Measurements from ENCODE around the gene CAMK1D.

Gene CAMK1D

GRCh38 chr10:12703813-12704212 is 354.5 kb downstream of the CAMK1D start:
- no peak overlapping the region for H3K4me3 ChIP-seq (ENCODE audit: low read depth in 1 of 2, low read length in 2 of 2)
- TF ChIP-seq EZH2 (IDR thresholded peaks at IDR 0.05; ENCODE audit: borderline replicate concordance, low read depth, low read length, severe bottlenecking), result no peak
- TF ChIP-seq, protein P1, sequence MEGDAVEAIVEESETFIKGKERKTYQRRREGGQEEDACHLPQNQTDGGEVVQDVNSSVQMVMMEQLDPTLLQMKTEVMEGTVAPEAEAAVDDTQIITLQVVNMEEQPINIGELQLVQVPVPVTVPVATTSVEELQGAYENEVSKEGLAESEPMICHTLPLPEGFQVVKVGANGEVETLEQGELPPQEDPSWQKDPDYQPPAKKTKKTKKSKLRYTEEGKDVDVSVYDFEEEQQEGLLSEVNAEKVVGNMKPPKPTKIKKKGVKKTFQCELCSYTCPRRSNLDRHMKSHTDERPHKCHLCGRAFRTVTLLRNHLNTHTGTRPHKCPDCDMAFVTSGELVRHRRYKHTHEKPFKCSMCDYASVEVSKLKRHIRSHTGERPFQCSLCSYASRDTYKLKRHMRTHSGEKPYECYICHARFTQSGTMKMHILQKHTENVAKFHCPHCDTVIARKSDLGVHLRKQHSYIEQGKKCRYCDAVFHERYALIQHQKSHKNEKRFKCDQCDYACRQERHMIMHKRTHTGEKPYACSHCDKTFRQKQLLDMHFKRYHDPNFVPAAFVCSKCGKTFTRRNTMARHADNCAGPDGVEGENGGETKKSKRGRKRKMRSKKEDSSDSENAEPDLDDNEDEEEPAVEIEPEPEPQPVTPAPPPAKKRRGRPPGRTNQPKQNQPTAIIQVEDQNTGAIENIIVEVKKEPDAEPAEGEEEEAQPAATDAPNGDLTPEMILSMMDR (IDR thresholded peaks at IDR 0.05; ENCODE audit: borderline replicate concordance, extremely low read depth, low read length, poor library complexity, severe bottlenecking), result no peak
- H3K36me3 ChIP-seq (ENCODE audit: insufficient read depth, low read length), result no peaks in the 10 kb centered on the region
- H3K27me3 ChIP-seq (ENCODE audit: insufficient read depth, low read length, poor library complexity), result no peaks in the 10 kb centered on the region
- no peak overlapping the region for H3K9ac ChIP-seq (ENCODE audit: low read depth, low read length)
- no peak overlapping the region for H3K27ac ChIP-seq (ENCODE audit: low read length)
- no peaks in the 10 kb centered on the region for H4K20me1 ChIP-seq (ENCODE audit: insufficient read depth, low read length)
- H3K4me1 ChIP-seq (ENCODE audit: insufficient read depth, low read length), result peaks cover 1% of the 10 kb centered on the region
- H2AFZ ChIP-seq (ENCODE audit: low read depth, low read length), result no peak overlapping the region
- ATAC-seq (ENCODE audit: insufficient read depth, low read depth) (no peak), DNase-seq (no peak)
- no peaks in the 10 kb centered on the region for H3K9me3 ChIP-seq (ENCODE audit: insufficient read depth, low read length, severe bottlenecking)
- H3K4me2 ChIP-seq (ENCODE audit: insufficient read depth, low read length), result no peak overlapping the region
- no peaks in the 10 kb centered on the region for H3K79me2 ChIP-seq (ENCODE audit: insufficient read depth, low read length)

- Histone ChIP-seq H3K4me3 (ENCODE audit: low read depth in 1 of 2, low read length in 2 of 2) (no peak overlapping the region), H3K9ac (ENCODE audit: low read depth, low read length) (no peak overlapping the region), H3K9me3 (ENCODE audit: insufficient read depth, low read length, severe bottlenecking) (no peaks in the 10 kb centered on the region), H3K27me3 (ENCODE audit: insufficient read depth, low read length, poor library complexity) (no peaks in the 10 kb centered on the region), H3K36me3 (ENCODE audit: insufficient read depth, low read length) (no peaks in the 10 kb centered on the region), H3K4me1 (ENCODE audit: insufficient read depth, low read length) (peaks cover 8% of the 10 kb centered on the region), H3K27ac (ENCODE audit: low read length) (no peak overlapping the region), H3K4me2 (ENCODE audit: insufficient read depth, low read length) (no peak overlapping the region), H4K20me1 (ENCODE audit: insufficient read depth, low read length) (no peaks in the 10 kb centered on the region), H2AFZ (ENCODE audit: low read depth, low read length) (no peak overlapping the region), H3K79me2 (ENCODE audit: insufficient read depth, low read length) (no peaks in the 10 kb centered on the region)
- TF ChIP-seq, protein P1 (IDR thresholded peaks at IDR 0.05; ENCODE audit: borderline replicate concordance, extremely low read depth, low read length, poor library complexity, severe bottlenecking), result no peak
- no peak for ATAC-seq (ENCODE audit: insufficient read depth, low read depth)
- no peak for DNase-seq
Measured at GRCh38 chr10:12704488-12704887, 355.1 kb downstream of the CAMK1D start.

GRCh38 chr10:12705943-12706342 is 356.6 kb downstream of the CAMK1D start:
- DNase-seq, result no peak
- Histone ChIP-seq H4K20me1 (ENCODE audit: insufficient read depth, low read length) (no peaks in the 10 kb centered on the region), H3K9ac (ENCODE audit: low read depth, low read length) (no peak overlapping the region), H3K4me2 (ENCODE audit: insufficient read depth, low read length) (no peak overlapping the region), H3K27me3 (ENCODE audit: insufficient read depth, low read length, poor library complexity) (no peaks in the 10 kb centered on the region), H2AFZ (ENCODE audit: low read depth, low read length) (no peak overlapping the region), H3K79me2 (ENCODE audit: insufficient read depth, low read length) (no peaks in the 10 kb centered on the region), H3K4me1 (ENCODE audit: insufficient read depth, low read length) (peaks cover 17% of the 10 kb centered on the region), H3K36me3 (ENCODE audit: insufficient read depth, low read length) (no peaks in the 10 kb centered on the region), H3K4me3 (ENCODE audit: low read depth in 1 of 2, low read length in 2 of 2) (no peak overlapping the region), H3K27ac (ENCODE audit: low read length) (no peak overlapping the region), H3K9me3 (ENCODE audit: insufficient read depth, low read length, severe bottlenecking) (no peaks in the 10 kb centered on the region)
- TF ChIP-seq, protein P1 (IDR thresholded peaks at IDR 0.05; ENCODE audit: borderline replicate concordance, extremely low read depth, low read length, poor library complexity, severe bottlenecking), result no peak
- no peak for TF ChIP-seq EZH2 (IDR thresholded peaks at IDR 0.05; ENCODE audit: borderline replicate concordance, low read depth, low read length, severe bottlenecking)
- no peak for ATAC-seq (ENCODE audit: insufficient read depth, low read depth)

All from DND-41 (cell line).